Fibroblast of skin of abdomen (primary cell): Measurements from ENCODE around the gene TTC19.
"Not testable (repeated sequence)": the region's sequence is repeated elsewhere in the genome, so short reads cannot be mapped to it uniquely, and the experiment has no call there.

Experiments
- DNase-seq: peaks from one replicate; pipeline ENCODE4 v3.0.0-alpha.2; 2013

The TTC19 gene

GRCh38 chr17:15972497-15972951 lies 27.1 kb upstream of the TTC19 start:
- DNase-seq: no peak

- no peak for DNase-seq
These were observed 26.6 kb upstream of the TTC19 start for GRCh38 chr17:15973016-15973415.

- no peak for DNase-seq
These were observed 25.8 kb upstream of the TTC19 start for GRCh38 chr17:15973834-15974233.

GRCh38 chr17:15977894-15978293 lies 21.7 kb upstream of the TTC19 start:
- DNase-seq: no peak

- DNase-seq: no peak
These were observed 21.0 kb upstream of the TTC19 start for GRCh38 chr17:15978606-15979005.

GRCh38 chr17:15979013-15979412 lies 20.6 kb upstream of the TTC19 start:
- not testable (repeated sequence) for DNase-seq

GRCh38 chr17:15981208-15981607 lies 18.4 kb upstream of the TTC19 start:
- DNase-seq: no peak

- peak; percentile 53 for DNase-seq
These were observed 17.7 kb upstream of the TTC19 start for GRCh38 chr17:15981646-15982580.

- DNase-seq: no peak
These were observed 3.3 kb upstream of the TTC19 start for GRCh38 chr17:15996322-15996721.

GRCh38 chr17:15998031-15998562 lies 1.5 kb upstream of the TTC19 start:
- DNase-seq: no peak

GRCh38 chr17:15999974-16000827 lies 577 bp downstream of the TTC19 start:
- DNase-seq: peak; percentile 25

- DNase-seq: no peak
These were observed 1.7 kb downstream of the TTC19 start for GRCh38 chr17:16001226-16001897.

- DNase-seq: no peak
These were observed 3.2 kb downstream of the TTC19 start for GRCh38 chr17:16002708-16003260.

- DNase-seq: no peak
These were observed 4.2 kb downstream of the TTC19 start for GRCh38 chr17:16003841-16004240.

- no peak for DNase-seq
These were observed 6.0 kb downstream of the TTC19 start for GRCh38 chr17:16005636-16006035.

- DNase-seq: no peak
These were observed 7.8 kb downstream of the TTC19 start for GRCh38 chr17:16007439-16007838.

- DNase-seq: peak; percentile 74
These were observed 14.4 kb downstream of the TTC19 start for GRCh38 chr17:16013943-16014407.

- DNase-seq: no peak
These were observed 19.7 kb downstream of the TTC19 start for GRCh38 chr17:16019347-16019746.

- no peak for DNase-seq
These were observed 24.3 kb downstream of the TTC19 start for GRCh38 chr17:16023881-16024280.

- no peak for DNase-seq
These were observed 25.6 kb downstream of the TTC19 start for GRCh38 chr17:16025202-16025601.

- no peak for DNase-seq
These were observed 27.3 kb downstream of the TTC19 start for GRCh38 chr17:16026895-16027294.
